GM23338 (cell line): ENCODE data around the gene TMEM213. TPM values are rescaled to one million over a fixed set of nuclear protein-coding genes. Genes with fewer than 3 reads are reported as not detected.

Source experiments
- ATAC-seq: fragments of 200-7000 bp; cut with Tn5 transposase; 3 replicates; pipeline ENCODE4 v1.9.1; 2020
- DNase-seq: peaks from one replicate; pipeline ENCODE4 v3.0.0-alpha.2; 2015; ENCODE audit warnings: low spot score
- H2AFZ ChIP-seq: fragments of 200-600 bp; sonication (generic); 2 replicates; pipeline ENCODE4 v1.8.0; 2016; ENCODE audit warnings: antibody characterized with exemption, mild to moderate bottlenecking, moderate library complexity
- H3F3A ChIP-seq: fragments of 200-600 bp; sonication (generic); replicated peaks from 2 replicates; pipeline ENCODE4 v1.8.0; 2017; ENCODE audit warnings: antibody characterized with exemption, mixed run types, low read depth
- H3K27ac ChIP-seq: fragments of 200-600 bp; sonication (generic); 2 replicates; pipeline ENCODE4 v1.6.1; 2016; ENCODE audit warnings: low read depth
- H3K27me3 ChIP-seq: fragments of 200-600 bp; sonication (generic); 2 replicates; pipeline ENCODE4 v1.8.0; 2016; ENCODE audit warnings: mild to moderate bottlenecking, mixed run types, moderate library complexity; ENCODE audit not compliant: insufficient read depth
- H3K36me3 ChIP-seq: fragments of 200-600 bp; sonication (generic); 2 replicates; pipeline ENCODE4 v1.8.0; 2016; ENCODE audit warnings: mild to moderate bottlenecking; ENCODE audit not compliant: insufficient read depth
- H3K4me1 ChIP-seq: fragments of 200-600 bp; sonication (generic); 2 replicates; pipeline ENCODE4 v1.8.0; 2016; ENCODE audit warnings: mild to moderate bottlenecking, moderate library complexity; ENCODE audit not compliant: insufficient read depth
- H3K4me2 ChIP-seq: fragments of 200-600 bp; sonication (generic); 2 replicates; pipeline ENCODE4 v1.7.1; 2017; ENCODE audit warnings: mixed run types
- H3K4me3 ChIP-seq: fragments of 200-600 bp; sonication (generic); 2 replicates; pipeline ENCODE4 v1.6.1; 2016; ENCODE audit warnings: mixed run types
- H3K79me2 ChIP-seq: fragments of 200-600 bp; sonication (generic); replicated peaks from 2 replicates; pipeline ENCODE4 v1.8.0; 2017; ENCODE audit warnings: mild to moderate bottlenecking; ENCODE audit not compliant: insufficient read depth
- H3K9me2 ChIP-seq: fragments of 200-600 bp; sonication (generic); 2 replicates; pipeline ENCODE4 v1.8.0; 2017; ENCODE audit not compliant: insufficient read depth
- H4K20me1 ChIP-seq: fragments of 200-600 bp; sonication (generic); replicated peaks from 2 replicates; pipeline ENCODE4 v1.8.0; 2017; ENCODE audit warnings: mild to moderate bottlenecking; ENCODE audit not compliant: insufficient read depth
- H3K27ac Mint-ChIP-seq: 2 replicates; pipeline ENCODE4 v1.8.0; 2020; ENCODE audit warnings: inconsistent platforms, mild to moderate bottlenecking, moderate library complexity, mixed read lengths
- H3K27me3 Mint-ChIP-seq: 3 replicates; pipeline ENCODE4 v1.8.0; 2022; ENCODE audit warnings: low read depth, mild to moderate bottlenecking, moderate library complexity, mixed read lengths, inconsistent platforms; ENCODE audit not compliant: insufficient read depth, poor library complexity
- H3K36me3 Mint-ChIP-seq: 3 replicates; pipeline ENCODE4 v1.8.0; 2021; ENCODE audit warnings: low read depth, mild to moderate bottlenecking, inconsistent platforms, moderate library complexity, mixed read lengths
- H3K4me1 Mint-ChIP-seq: 3 replicates; pipeline ENCODE4 v1.8.0; 2020; ENCODE audit warnings: mild to moderate bottlenecking, inconsistent platforms, mixed read lengths
- H3K4me3 Mint-ChIP-seq: 3 replicates; pipeline ENCODE4 v1.8.0; 2021; ENCODE audit warnings: moderate library complexity, mild to moderate bottlenecking, inconsistent platforms, mixed read lengths
- H3K9me3 Mint-ChIP-seq: 3 replicates; pipeline ENCODE4 v1.8.0; 2020; ENCODE audit warnings: moderate library complexity, mild to moderate bottlenecking, inconsistent platforms, mixed read lengths
- CTCF ChIP-seq, 2 experiments: fragments of 200-600 bp in 1 of 2; sonication (generic) in 1 of 2; conservative IDR thresholded peaks; 2 replicates each; pipeline versions ENCODE4 v1.5.1 to v1.6.1; 2016 to 2017; ENCODE audit warnings: antibody characterized with exemption in 2 of 2, low read depth in 2 of 2, mild to moderate bottlenecking in 2 of 2, moderate library complexity in 1 of 2
- ETS1 ChIP-seq: IDR thresholded peaks from 2 replicates; pipeline ENCODE4 v1.6.1; 2016; ENCODE audit warnings: antibody characterized with exemption
- EZH2phosphoT487 ChIP-seq: fragments of 200-600 bp; sonication (generic); IDR thresholded peaks from one replicate; pipeline ENCODE4 v1.8.1; 2018; ENCODE audit warnings: antibody characterized with exemption; ENCODE audit not compliant: unreplicated experiment
- JUNB ChIP-seq: IDR thresholded peaks from one replicate; pipeline ENCODE4 v1.6.1; 2016; ENCODE audit warnings: antibody characterized with exemption; ENCODE audit not compliant: unreplicated experiment
- NANOG ChIP-seq: IDR thresholded peaks from 2 replicates; pipeline ENCODE4 v1.6.1; 2016; ENCODE audit warnings: antibody characterized with exemption, borderline replicate concordance
- POLR2AphosphoS5 ChIP-seq: IDR thresholded peaks from 2 replicates; pipeline ENCODE4 v1.6.1; 2016; ENCODE audit warnings: antibody characterized with exemption, low read depth
- STAT1 ChIP-seq: IDR thresholded peaks from one replicate; pipeline ENCODE4 v1.6.1; 2016; ENCODE audit warnings: antibody characterized with exemption; ENCODE audit not compliant: unreplicated experiment
- ZNF114 ChIP-seq: fragments of 250-450 bp; sonication (Bioruptor Pico); IDR thresholded peaks from 2 replicates; pipeline ENCODE4 v1.5.0; 2020; ENCODE audit warnings: mild to moderate bottlenecking, moderate library complexity
- ZNF331 ChIP-seq: fragments of 250-450 bp; sonication (Bioruptor Pico); IDR thresholded peaks from 2 replicates; pipeline ENCODE4 v1.5.0; 2020; ENCODE audit warnings: low read depth, mild to moderate bottlenecking, moderate library complexity
- ZNF462 ChIP-seq: fragments of 250-450 bp; sonication (Bioruptor Pico); IDR thresholded peaks from 2 replicates; pipeline ENCODE4 v1.5.0; 2020; ENCODE audit warnings: mild to moderate bottlenecking, moderate library complexity
- polyA plus RNA-seq: library from polyadenylated mRNA; unstranded; fragments of >200 nt; fragmentation: Nextera tagmentation; extraction: Ambion mirVana; gene quantifications from 2 replicates; pipeline ENCODE4 v1.2.1, GENCODE V29; 2016
- total RNA-seq: library from RNA; depleted of rRNA; stranded (reverse); fragments of >200 nt; shearing (Covaris generic); gene quantifications from 2 replicates; pipeline ENCODE4 v1.2.3, GENCODE V29; 2014

The TMEM213 gene
- total and polyA plus RNA-seq, 2 experiments from 2014 or later, result 0.89 TPM; not detected in 1

GRCh38 chr7:138756591-138757242, 41.1 kb upstream of the TMEM213 start:
- ATAC-seq, result no peak

More at GRCh38 chr7:138756591-138757242, 41.1 kb upstream of the TMEM213 start:
- Mint-ChIP-seq H3K4me3 (no peak overlapping the region), H3K4me1 (peaks cover 29% of the 10 kb centered on the region), H3K9me3 (no peaks in the 10 kb centered on the region), H3K36me3 (no peaks in the 10 kb centered on the region), H3K27ac (no peak overlapping the region), H3K27me3 (peaks cover 4% of the 10 kb centered on the region)
- H3F3A ChIP-seq, result no peaks in the 10 kb centered on the region
- H3K36me3 ChIP-seq, result no peaks in the 10 kb centered on the region
- H3K4me1 ChIP-seq, result peaks cover 14% of the 10 kb centered on the region
- H3K9me2 ChIP-seq, result no peaks in the 10 kb centered on the region
- no peak overlapping the region for H3K4me3 ChIP-seq
- DNase-seq, result no peak
- no peaks in the 10 kb centered on the region for H4K20me1 ChIP-seq
- H3K79me2 ChIP-seq, result no peaks in the 10 kb centered on the region
- peak overlapping the region; percentile 72 for H2AFZ ChIP-seq
- no peak overlapping the region for H3K27ac ChIP-seq
- no peaks in the 10 kb centered on the region for H3K27me3 ChIP-seq
- TF ChIP-seq ZNF114, result no peak
- TF ChIP-seq ZNF331 (CRISPR knock-in tag), result no peak
- TF ChIP-seq STAT1, result no peak
- no peak for TF ChIP-seq EZH2phosphoT487
- TF ChIP-seq ZNF462 (CRISPR knock-in tag), result no peak
- TF ChIP-seq CTCF (conservative IDR thresholded peaks at IDR 0.05; ENCODE audit: low read depth in 2 of 2), result no peak
- no peak for TF ChIP-seq JUNB
- no peak for TF ChIP-seq ETS1
- no peak for TF ChIP-seq NANOG
- no peak for TF ChIP-seq POLR2AphosphoS5
- no peak overlapping the region for H3K4me2 ChIP-seq
